Measurements from ENCODE around the gene MBIP. TPM values are rescaled to one million over a fixed set of nuclear protein-coding genes. Genes with fewer than 3 reads are reported as not detected.

Gene MBIP
- total RNA-seq, 2 experiments from 2014 or later: 77.9 to 78.9 TPM

DNA sequence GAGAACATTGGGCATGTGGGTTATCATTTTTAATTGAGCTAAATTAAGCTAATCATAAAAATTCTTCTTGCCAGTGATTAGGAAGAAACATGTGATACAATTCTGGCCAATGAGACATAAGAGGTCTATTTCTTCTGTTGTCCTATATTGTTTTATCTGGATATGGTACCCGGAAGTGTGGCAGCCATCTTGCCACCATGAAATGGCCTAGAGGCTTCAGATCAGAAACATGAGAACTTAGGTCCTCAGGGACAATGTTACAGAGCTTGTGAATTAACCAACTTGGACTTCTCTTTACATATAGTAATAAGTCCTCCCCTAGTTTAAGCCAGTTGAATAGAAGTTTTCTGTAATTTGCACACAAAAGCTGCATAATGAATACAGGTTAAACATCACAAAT, 30.5 kb downstream of the MBIP start:
- POLR2A ChIA-PET: no interaction called here
- Histone ChIP-seq H3K36me3 (ENCODE audit: insufficient read depth, low read length) (no peaks in the 10 kb centered on the region), H3K27me3 (ENCODE audit: control insufficient read depth in 1 of 2, insufficient read depth in 2 of 2, low read length in 2 of 2) (no peaks in the 10 kb centered on the region), H3K4me3 (ENCODE audit: low read length) (no peak overlapping the region), H3K4me1 (ENCODE audit: insufficient read depth, low read length) (no peaks in the 10 kb centered on the region), H3K9me3 (ENCODE audit: control insufficient read depth in 1 of 2, insufficient read depth in 1 of 2, low read length in 2 of 2) (no peaks in the 10 kb centered on the region), H3K27ac (ENCODE audit: low read depth in 1 of 2, low read length in 2 of 2) (no peak overlapping the region)
- Mint-ChIP-seq H3K9me3 (no peaks in the 10 kb centered on the region), H3K4me1 (ENCODE audit: low read depth) (no peaks in the 10 kb centered on the region), H3K27me3 (peaks cover 14% of the 10 kb centered on the region), H3K4me3 (no peak overlapping the region), H3K27ac (no peak overlapping the region), H3K36me3 (ENCODE audit: low read depth) (no peaks in the 10 kb centered on the region)
- intact Hi-C loops (cut with DNase I, micrococcal nuclease): no loop called here
- CTCF ChIA-PET: no interaction called here
- TF ChIP-seq, protein P1, sequence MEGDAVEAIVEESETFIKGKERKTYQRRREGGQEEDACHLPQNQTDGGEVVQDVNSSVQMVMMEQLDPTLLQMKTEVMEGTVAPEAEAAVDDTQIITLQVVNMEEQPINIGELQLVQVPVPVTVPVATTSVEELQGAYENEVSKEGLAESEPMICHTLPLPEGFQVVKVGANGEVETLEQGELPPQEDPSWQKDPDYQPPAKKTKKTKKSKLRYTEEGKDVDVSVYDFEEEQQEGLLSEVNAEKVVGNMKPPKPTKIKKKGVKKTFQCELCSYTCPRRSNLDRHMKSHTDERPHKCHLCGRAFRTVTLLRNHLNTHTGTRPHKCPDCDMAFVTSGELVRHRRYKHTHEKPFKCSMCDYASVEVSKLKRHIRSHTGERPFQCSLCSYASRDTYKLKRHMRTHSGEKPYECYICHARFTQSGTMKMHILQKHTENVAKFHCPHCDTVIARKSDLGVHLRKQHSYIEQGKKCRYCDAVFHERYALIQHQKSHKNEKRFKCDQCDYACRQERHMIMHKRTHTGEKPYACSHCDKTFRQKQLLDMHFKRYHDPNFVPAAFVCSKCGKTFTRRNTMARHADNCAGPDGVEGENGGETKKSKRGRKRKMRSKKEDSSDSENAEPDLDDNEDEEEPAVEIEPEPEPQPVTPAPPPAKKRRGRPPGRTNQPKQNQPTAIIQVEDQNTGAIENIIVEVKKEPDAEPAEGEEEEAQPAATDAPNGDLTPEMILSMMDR (IDR thresholded peaks at IDR 0.05): no peak
- DNase-seq (no peak), ATAC-seq (ENCODE audit: poor library complexity) (no peak)

DNA sequence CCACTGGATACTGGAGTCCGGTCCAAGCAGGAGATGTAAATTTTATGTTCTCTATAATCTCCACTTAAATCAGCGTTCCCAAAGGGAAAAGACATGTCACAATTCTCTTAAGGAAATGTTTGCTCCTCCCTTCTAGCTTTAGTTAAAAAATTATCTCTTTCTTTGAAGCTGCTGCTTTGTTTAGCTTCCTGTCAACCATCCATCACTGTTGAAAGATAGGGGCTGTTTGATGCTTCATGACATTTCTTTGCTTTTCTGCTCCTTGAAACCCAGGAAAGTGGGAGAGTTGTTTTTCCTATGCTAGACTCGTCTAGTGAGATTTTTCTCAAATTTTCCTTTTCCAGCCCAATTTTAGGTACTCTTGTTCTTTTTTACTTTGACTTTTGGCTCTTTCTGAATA, 31.9 kb downstream of the MBIP start:
- Mint-ChIP-seq H3K4me1 (ENCODE audit: low read depth) (no peaks in the 10 kb centered on the region), H3K27me3 (peaks cover 24% of the 10 kb centered on the region), H3K27ac (no peak overlapping the region), H3K36me3 (ENCODE audit: low read depth) (no peaks in the 10 kb centered on the region), H3K4me3 (no peak overlapping the region), H3K9me3 (no peaks in the 10 kb centered on the region)
- ChIA-PET CTCF (no interaction called here), POLR2A (no interaction called here)
- no peaks in the 10 kb centered on the region for H3K9me3 ChIP-seq (ENCODE audit: control insufficient read depth in 1 of 2, insufficient read depth in 1 of 2, low read length in 2 of 2)
- H3K27me3 ChIP-seq (ENCODE audit: control insufficient read depth in 1 of 2, insufficient read depth in 2 of 2, low read length in 2 of 2): no peaks in the 10 kb centered on the region
- TF ChIP-seq, protein P1 (IDR thresholded peaks at IDR 0.05): no peak
- H3K4me1 ChIP-seq (ENCODE audit: insufficient read depth, low read length): no peaks in the 10 kb centered on the region
- ATAC-seq (ENCODE audit: poor library complexity) (no peak), DNase-seq (no peak)
- no peak overlapping the region for H3K4me3 ChIP-seq (ENCODE audit: low read length)
- H3K36me3 ChIP-seq (ENCODE audit: insufficient read depth, low read length): no peaks in the 10 kb centered on the region
- intact Hi-C loops (cut with DNase I, micrococcal nuclease): no loop called here
- no peak overlapping the region for H3K27ac ChIP-seq (ENCODE audit: low read depth in 1 of 2, low read length in 2 of 2)

DNA sequence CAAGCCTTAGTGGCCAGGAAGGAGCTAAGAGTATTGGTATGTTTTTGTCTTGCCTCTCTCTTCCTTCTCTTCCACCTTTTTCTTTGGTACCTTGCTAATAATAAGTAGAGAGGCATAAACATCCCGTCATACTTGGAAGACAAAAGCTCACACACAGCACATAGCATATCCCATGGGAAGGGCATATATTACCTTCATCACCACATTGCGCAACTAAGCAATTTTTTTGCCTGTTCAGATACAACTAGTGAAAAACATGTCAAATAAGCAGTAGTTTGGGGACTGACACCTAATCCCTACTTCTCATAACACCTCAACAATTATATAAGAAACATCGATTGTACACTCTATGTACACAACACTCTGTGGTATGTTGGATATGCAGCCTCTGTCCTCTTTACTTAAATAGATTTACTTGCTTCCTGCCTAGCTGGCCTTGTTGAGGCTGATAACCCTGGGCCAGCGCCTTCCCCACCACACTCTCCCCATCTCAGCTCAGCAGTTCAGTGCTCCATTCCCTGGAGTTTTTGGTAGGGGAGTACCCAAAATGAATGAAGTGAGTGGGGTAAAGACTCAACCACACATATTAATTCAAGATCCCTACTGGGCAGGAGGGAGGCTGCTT, 35.4 kb downstream of the MBIP start:
- intact Hi-C loops (cut with DNase I, micrococcal nuclease): no loop called here
- Histone ChIP-seq H3K27ac (ENCODE audit: low read depth in 1 of 2, low read length in 2 of 2) (no peak overlapping the region), H3K4me1 (ENCODE audit: insufficient read depth, low read length) (no peaks in the 10 kb centered on the region), H3K4me3 (ENCODE audit: low read length) (no peak overlapping the region), H3K9me3 (ENCODE audit: control insufficient read depth in 1 of 2, insufficient read depth in 1 of 2, low read length in 2 of 2) (no peaks in the 10 kb centered on the region), H3K36me3 (ENCODE audit: insufficient read depth, low read length) (no peaks in the 10 kb centered on the region), H3K27me3 (ENCODE audit: control insufficient read depth in 1 of 2, insufficient read depth in 2 of 2, low read length in 2 of 2) (peaks cover 0 to 6% of the 10 kb centered on the region in 2 experiments)
- DNase-seq (no peak), ATAC-seq (ENCODE audit: poor library complexity) (no peak)
- Mint-ChIP-seq H3K9me3 (no peaks in the 10 kb centered on the region), H3K4me3 (no peak overlapping the region), H3K36me3 (ENCODE audit: low read depth) (no peaks in the 10 kb centered on the region), H3K27ac (no peak overlapping the region), H3K4me1 (ENCODE audit: low read depth) (no peaks in the 10 kb centered on the region), H3K27me3 (peaks cover 46% of the 10 kb centered on the region)
- POLR2A ChIA-PET: no interaction called here
- CTCF ChIA-PET: no interaction called here
- TF ChIP-seq, protein P1 (IDR thresholded peaks at IDR 0.05): no peak
